NB4 (cell line): ENCODE measurements around the gene NYNRIN.

Experiments used
- DNase-seq: peaks from one replicate; pipeline ENCODE4 v3.0.0; 2010; ENCODE audit warnings: low read depth
- H3K4me3 ChIP-seq: one replicate; pipeline ENCODE4 v1.5.1; 2011; ENCODE audit warnings: mild to moderate bottlenecking, low read depth, low read length, moderate library complexity
- MYC ChIP-seq: IDR thresholded peaks from 2 replicates; pipeline ENCODE4 v1.6.1; 2011; ENCODE audit warnings: low read depth, low read length
- POLR2A ChIP-seq: IDR thresholded peaks from 2 replicates; pipeline ENCODE4 v1.6.1; 2011; ENCODE audit warnings: mild to moderate bottlenecking; ENCODE audit not compliant: insufficient read length; ENCODE audit errors: extremely low read depth
- TF ChIP-seq, protein P1 (sequence below): IDR thresholded peaks from one replicate; pipeline ENCODE4 v1.5.1; 2012; ENCODE audit warnings: low read depth, low read length
- TF ChIP-seq, protein P2 (sequence below): IDR thresholded peaks from 2 replicates; pipeline ENCODE4 v1.6.1; 2011; ENCODE audit warnings: low read depth, low read length

The NYNRIN gene

DNA sequence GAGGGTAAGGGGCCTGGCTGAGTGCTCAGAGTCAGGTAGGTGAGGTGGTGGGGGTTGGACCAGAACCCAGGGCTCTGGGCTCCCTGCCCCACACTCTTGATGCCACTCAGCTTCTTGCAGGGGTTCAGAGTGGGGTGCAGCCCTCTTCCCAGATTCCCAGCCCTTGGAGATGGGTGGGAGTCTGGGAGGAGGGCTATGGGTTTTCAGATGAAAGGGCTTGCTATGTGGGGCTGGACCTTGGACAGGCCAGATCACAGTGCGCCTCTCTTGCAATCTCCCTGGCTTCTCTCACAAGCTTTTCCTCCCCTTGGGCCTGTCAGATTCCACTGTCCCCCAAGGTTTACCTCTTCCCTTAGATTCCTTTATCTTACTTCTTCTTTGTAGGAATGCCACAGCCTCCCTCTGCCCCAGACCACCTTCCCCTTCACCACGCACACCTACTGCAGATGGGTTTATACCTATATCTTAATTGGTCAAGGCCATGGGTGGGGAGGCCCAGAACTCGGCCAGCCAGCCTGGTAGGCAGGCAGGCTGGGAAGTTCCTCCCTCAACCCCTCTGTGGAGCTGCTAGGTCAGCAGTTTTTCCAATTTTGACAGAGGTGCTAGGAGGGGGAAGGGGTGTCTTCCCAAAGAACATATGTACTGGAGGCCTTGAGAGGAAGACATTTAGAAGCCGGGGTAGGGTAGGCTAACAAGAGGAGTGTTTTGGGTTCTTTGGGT, 1.4 kb downstream of the NYNRIN start:
- H3K4me3 ChIP-seq: no peak overlapping the region
- TF ChIP-seq, protein P1, sequence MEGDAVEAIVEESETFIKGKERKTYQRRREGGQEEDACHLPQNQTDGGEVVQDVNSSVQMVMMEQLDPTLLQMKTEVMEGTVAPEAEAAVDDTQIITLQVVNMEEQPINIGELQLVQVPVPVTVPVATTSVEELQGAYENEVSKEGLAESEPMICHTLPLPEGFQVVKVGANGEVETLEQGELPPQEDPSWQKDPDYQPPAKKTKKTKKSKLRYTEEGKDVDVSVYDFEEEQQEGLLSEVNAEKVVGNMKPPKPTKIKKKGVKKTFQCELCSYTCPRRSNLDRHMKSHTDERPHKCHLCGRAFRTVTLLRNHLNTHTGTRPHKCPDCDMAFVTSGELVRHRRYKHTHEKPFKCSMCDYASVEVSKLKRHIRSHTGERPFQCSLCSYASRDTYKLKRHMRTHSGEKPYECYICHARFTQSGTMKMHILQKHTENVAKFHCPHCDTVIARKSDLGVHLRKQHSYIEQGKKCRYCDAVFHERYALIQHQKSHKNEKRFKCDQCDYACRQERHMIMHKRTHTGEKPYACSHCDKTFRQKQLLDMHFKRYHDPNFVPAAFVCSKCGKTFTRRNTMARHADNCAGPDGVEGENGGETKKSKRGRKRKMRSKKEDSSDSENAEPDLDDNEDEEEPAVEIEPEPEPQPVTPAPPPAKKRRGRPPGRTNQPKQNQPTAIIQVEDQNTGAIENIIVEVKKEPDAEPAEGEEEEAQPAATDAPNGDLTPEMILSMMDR: no peak
- TF ChIP-seq, protein P2, sequence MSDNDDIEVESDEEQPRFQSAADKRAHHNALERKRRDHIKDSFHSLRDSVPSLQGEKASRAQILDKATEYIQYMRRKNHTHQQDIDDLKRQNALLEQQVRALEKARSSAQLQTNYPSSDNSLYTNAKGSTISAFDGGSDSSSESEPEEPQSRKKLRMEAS: no peak
- no peak for TF ChIP-seq POLR2A
- TF ChIP-seq MYC: no peak
- no peak for DNase-seq

DNA sequence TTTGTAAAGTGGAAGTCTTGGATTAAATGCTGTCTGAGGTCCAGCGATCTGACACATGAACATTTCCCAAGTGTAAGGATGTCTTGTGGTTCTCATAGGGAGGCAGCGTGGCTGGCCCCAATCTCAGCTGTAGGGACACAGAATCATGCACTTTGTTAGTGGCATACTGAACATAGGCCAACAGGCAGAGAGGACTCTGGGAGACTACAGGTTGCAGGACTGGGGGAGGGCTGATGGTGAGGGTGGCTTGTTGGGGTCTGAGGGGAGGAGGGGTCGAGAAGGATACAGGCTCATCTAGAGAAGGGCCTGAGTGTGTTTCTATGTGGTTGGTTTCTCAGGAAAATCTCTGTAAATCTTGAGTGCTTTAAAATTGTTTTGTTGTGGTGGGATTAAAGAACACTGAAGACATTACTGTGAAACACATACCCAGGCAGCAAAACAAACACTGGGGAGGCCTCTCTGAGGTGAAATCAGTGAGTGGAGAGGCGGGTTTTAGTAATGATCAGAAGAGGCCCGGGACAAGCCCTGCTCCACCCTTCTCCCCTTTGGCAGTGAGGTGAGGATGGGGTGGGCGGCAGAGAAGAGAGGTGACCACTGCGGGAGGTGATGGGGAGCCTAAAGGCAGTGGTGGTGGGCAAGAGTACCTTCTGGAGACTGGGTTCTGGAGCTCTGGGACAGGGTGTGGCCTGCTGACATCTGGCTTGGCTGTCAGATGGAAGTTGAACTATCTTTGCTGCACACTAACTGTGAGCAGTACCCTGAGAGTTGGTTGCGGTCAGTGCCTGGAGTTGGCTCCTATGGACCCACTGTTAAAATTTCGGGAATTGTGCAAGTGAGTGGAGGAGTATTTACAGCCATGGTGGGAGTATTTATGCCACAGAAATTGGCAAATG, 3.3 kb downstream of the NYNRIN start:
- TF ChIP-seq, protein P2: no peak
- no peak for TF ChIP-seq MYC
- TF ChIP-seq, protein P1: no peak
- TF ChIP-seq POLR2A: no peak
- H3K4me3 ChIP-seq: no peak overlapping the region
- no peak for DNase-seq

DNA sequence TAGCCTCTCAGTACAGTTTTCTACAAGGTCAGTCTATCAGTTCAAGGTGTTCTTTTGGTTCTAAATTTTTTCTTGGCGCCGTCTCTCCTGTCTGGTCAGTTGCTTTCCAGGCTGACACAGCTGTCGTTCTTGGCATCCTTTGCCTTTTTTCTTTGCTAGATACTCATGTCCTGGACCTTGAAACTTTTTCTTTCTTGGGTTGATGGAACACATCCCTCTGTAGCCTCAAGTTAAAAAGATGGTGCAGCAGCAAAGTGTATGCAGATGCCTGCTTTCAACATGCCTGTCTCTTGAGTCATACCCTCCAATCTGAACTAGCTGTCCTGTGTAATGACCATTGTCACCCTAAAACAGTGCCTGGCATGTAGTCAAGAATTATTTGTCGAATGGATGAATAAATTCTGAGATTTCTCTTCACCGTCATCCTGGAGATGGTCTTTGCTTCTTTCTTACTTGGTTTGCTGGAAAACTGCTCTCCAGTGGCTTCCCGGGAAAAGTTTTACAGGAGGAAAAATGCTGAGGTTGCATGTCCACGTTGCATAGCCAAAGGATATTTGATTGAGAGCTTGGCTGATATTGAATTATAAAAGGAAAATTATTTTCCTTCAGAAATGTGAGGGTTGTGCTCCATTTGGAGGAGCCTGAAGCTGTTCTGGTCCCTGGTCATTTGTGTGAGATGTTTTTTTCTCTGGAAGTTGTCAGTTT, 4.6 kb downstream of the NYNRIN start:
- DNase-seq: no peak
- H3K4me3 ChIP-seq: no peak overlapping the region
- TF ChIP-seq MYC: no peak
- TF ChIP-seq, protein P2: no peak
- TF ChIP-seq POLR2A: no peak
- TF ChIP-seq, protein P1: no peak

DNA sequence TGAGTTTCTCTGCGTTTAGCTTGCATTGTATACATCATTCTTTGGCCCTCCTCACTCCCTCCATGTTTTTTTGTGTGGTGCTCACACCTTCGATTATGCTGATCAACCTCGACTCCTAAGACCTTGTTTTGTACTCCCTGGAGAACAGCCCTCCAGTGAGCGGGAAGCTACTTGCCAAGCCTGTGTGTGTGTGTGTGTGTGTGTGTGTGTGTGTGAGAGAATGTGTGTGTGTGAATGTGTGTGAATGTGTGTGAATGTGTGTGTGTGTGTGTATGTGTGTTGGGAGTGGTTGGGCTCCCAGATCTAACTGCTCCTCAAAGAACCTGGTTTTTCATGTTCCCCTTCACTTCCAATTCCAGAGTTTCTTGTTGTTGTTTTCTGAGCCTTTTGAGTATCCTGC, 6.0 kb downstream of the NYNRIN start:
- TF ChIP-seq, protein P1: no peak
- TF ChIP-seq MYC (no peak), POLR2A (no peak)
- TF ChIP-seq, protein P2: no peak
- no peak overlapping the region for H3K4me3 ChIP-seq
- DNase-seq: no peak

DNA sequence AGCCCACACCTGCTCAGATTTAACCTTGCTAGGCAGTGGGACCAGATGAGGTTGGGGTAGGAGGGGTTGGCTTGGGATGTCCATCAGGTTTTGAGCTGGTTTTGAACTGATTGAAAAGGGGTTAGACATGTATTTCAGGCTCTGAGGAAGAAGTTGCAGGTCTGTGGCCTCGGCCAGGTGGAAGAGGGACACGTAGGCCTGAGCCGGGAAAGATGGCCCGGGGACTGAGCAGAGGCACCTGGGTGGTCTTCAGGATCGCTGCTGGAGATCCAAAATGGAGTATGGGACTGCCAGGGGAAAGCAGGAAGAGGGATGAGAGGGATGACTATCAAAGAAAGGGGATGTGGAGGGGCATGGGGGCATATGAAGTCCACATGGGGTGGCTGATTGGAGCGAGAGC, 7.6 kb downstream of the NYNRIN start:
- no peak overlapping the region for H3K4me3 ChIP-seq
- TF ChIP-seq, protein P2: no peak
- no peak for TF ChIP-seq MYC
- TF ChIP-seq POLR2A: no peak
- TF ChIP-seq, protein P1: no peak
- DNase-seq: no peak
